Esophagus muscularis mucosa (tissue), 3 donors: Measurements from ENCODE around the gene MPO.

Experiments used
- POLR2A ChIP-seq: fragments of 450-650 bp; IDR thresholded peaks from one replicate; pipeline ENCODE4 v1.6.1; 2017; ENCODE audit warnings: antibody characterized with exemption, moderate library complexity, mild to moderate bottlenecking, low read depth
- TF ChIP-seq, protein P1 (sequence below), 3 experiments: fragments of 200-600 bp in 2 of 3; fragments of 450-650 bp in 1 of 3; sonication (generic) in 2 of 3; IDR thresholded peaks; one replicate each; pipeline ENCODE4 v1.5.1; 2017 to 2019; ENCODE audit warnings: antibody characterized with exemption in 3 of 3, mild to moderate bottlenecking in 2 of 3, moderate library complexity in 1 of 3

DNA sequence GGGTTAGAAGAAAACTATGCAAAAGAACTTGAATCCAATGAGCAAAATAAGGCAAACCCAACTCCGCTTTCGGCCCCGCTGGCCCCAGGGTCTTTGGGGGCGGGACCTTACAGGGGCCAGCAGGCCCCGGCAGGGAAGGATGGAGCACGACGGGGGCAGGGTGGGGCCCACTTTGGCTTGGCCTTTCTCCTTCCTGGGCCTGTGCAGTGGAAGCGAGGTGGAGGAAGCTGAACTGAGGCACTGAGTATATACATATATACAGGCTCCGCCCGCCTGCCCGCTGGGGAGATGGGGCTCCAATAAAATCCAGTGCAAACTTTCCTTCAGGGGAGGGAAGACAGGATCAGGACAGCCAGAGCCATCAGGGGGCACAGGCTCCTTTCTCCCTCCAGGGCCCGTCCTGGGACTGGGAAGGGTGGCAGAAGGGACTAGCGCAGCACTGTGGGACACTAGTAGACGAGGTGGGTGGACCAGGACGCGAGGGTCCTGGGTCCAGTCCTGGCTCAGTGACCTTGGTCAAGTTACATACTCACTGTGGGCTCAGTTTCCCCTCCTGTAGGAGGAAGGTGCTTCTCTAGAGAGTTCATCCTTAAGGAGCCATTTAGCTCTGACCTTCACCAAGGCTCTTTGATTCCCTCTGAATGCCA is 20.9 kb upstream of the MPO start:
- TF ChIP-seq POLR2A = no peak
- TF ChIP-seq, protein P1, sequence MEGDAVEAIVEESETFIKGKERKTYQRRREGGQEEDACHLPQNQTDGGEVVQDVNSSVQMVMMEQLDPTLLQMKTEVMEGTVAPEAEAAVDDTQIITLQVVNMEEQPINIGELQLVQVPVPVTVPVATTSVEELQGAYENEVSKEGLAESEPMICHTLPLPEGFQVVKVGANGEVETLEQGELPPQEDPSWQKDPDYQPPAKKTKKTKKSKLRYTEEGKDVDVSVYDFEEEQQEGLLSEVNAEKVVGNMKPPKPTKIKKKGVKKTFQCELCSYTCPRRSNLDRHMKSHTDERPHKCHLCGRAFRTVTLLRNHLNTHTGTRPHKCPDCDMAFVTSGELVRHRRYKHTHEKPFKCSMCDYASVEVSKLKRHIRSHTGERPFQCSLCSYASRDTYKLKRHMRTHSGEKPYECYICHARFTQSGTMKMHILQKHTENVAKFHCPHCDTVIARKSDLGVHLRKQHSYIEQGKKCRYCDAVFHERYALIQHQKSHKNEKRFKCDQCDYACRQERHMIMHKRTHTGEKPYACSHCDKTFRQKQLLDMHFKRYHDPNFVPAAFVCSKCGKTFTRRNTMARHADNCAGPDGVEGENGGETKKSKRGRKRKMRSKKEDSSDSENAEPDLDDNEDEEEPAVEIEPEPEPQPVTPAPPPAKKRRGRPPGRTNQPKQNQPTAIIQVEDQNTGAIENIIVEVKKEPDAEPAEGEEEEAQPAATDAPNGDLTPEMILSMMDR (IDR thresholded peaks at IDR 0.05) = no peak
